DMS79 (cell line): ENCODE measurements around the gene ADH1A.
"Not testable (repeated sequence)": the region's sequence is repeated elsewhere in the genome, so short reads cannot be mapped to it uniquely, and the experiment has no call there.

ENCODE experiments used
- DNase-seq: peaks from one replicate; lab custom pipeline; 2025; lab: John Stamatoyannopoulos, UW

Gene ADH1A

GRCh38 chr4:99281261-99281660 is 9.5 kb downstream of the ADH1A start:
- DNase-seq: no peak

DNA sequence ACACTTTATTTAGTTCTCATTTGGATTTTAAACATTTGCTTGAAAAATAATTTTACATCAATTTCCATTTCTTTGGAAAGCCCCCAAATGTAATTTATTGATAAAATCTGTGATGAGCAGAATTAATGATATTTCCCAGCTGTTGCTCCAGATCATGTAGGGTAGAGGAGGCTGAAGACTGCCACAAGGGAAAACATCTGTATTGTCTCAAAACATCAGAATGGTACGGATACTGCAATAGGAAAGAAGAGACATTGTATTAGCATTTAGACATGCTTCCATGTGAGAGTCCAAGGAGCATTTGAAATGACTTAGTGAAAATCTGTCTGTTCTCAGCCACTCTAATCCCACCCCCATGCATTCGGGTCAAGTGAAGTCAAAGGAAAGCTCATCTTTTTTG is 14.4 kb downstream of the ADH1A start:
- DNase-seq: no peak

GRCh38 chr4:99275885-99276284 is 14.9 kb downstream of the ADH1A start:
- no peak for DNase-seq

DNA sequence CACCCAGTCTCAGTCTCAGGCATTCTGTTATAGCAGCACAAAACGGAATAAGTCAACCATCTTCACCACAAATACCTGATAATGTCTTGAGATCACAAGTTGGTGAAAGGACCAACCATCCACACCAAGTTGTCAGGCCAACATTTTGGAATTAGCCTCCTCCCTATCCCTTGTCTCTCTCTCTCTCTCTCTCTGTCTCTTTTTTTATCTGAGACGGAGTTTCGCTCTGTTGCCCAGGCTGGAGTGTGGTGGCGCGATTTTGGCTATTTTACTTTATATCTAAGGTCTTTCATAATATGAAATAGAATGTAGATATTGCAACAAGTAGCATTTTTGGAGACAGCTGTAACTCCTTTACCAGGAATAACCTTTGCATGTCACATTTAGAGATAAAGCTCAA is 15.7 kb downstream of the ADH1A start:
- DNase-seq: no peak

GRCh38 chr4:99273704-99274103 is 17.1 kb downstream of the ADH1A start:
- no peak for DNase-seq

GRCh38 chr4:99264927-99265326 is 25.9 kb downstream of the ADH1A start:
- DNase-seq: no peak

- no peak for DNase-seq
Observed at GRCh38 chr4:99252746-99253145, 38.0 kb downstream of the ADH1A start.

DNA sequence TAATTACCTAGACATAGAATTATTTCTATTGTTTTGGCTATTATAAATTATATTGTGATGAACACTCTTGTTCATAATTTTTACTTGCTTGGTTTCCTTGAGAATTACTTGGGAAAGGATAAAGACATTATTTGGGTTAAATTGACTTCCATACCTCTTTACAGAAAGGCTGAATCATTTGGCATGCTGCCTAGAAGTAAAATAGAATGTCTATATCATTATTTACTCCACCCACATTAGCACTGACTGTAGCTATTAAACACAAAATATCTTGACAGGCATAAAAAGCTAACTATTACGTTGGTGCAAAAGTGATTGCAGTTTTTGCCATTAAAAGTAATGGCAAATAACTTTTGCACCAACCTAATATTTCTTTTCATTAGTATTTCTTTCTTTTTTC is 42.1 kb downstream of the ADH1A start:
- DNase-seq: no peak

DNA sequence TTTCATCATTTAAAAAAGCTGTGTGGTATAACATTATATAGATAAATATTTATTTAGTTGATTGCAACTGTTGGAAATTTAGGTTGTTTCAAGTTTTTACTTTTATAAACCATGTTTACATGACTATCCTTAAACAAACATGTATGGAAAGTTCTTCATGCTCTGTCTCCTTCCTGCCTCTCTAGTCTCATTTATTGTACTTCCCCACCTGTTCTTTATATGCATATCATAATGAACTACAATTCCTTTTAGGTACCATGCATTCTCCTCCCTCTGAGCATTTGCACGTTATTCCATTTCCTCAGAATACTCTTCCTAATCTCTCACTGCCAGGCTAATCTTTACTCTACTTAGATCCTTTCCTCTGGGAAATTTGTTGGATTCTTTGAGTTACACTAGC is 54.8 kb downstream of the ADH1A start:
- no peak for DNase-seq

DNA sequence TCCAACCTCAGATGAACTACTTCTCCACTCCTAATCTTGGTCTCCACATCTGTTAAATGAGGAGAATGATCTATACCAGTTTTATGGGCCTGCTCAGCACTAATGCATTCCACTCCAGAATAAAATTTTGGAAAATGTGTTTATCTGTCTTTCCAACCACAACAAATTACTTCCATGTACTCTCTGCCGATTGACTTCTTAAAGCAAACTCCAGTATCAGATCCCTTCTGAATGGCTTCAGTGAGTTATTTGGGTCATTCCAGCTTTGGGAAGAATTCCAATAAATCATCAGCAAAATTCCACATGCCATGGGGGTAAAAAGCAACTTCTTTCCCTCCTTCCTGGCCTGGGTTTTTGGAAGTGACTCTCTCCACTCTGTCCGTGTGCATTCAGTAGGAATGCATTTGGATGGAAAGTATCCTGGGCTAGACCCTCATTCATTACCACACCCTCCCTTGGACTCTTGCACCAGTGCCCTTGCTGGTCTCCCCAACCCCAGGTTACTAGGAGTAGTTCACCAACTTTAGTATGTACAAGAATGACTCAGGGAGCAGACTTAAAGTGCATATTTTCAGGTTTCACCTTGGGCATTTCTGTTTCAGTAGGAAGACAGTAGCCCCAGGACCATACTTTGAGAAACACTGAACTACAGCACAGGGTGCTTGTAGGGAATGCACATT is 56.3 kb downstream of the ADH1A start:
- no peak for DNase-seq

DNA sequence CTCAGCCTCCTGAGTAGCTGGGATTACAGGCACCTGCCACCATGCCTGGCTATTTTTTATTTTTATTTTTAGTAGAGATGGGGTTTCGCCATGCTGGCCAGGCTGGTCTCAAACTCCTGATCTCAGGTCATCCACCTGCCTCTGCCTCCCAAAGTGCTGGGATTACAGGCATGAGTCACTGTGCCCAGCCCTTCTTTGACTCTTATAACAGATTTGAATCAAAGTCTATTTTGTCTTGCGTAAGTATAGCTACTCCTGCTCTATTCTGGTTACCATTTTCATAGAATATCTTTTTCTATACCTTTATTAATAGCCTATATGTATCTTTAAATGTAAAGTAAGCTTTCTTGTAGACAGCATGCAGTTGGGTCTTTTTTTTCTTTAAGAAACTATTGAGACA is 57.4 kb downstream of the ADH1A start:
- DNase-seq: not testable (repeated sequence)

GRCh38 chr4:99228706-99229105 is 62.1 kb downstream of the ADH1A start:
- DNase-seq: not testable (repeated sequence)

GRCh38 chr4:99227646-99228045 is 63.1 kb downstream of the ADH1A start:
- not testable (repeated sequence) for DNase-seq
